ENCODE data around the gene MTA3.
A peak's percentile ranks its signal among the peaks of the same experiment; 100 is the strongest.

- TF ChIP-seq CTCF (IDR thresholded peaks at IDR 0.05) (peak in 2 of 5 experiments; percentile 15 to 26), POLR2A (IDR thresholded peaks at IDR 0.05) (no peak), POLR2AphosphoS5 (IDR thresholded peaks at IDR 0.05) (peak in 2 of 3 donors; percentile 25 to 36)
Observed at GRCh38 chr2:42622943-42623676, 54.7 kb downstream of the MTA3 start.

All from transverse colon (tissue), 4 donors.